ENCODE data around the gene ZNF565.

DNA sequence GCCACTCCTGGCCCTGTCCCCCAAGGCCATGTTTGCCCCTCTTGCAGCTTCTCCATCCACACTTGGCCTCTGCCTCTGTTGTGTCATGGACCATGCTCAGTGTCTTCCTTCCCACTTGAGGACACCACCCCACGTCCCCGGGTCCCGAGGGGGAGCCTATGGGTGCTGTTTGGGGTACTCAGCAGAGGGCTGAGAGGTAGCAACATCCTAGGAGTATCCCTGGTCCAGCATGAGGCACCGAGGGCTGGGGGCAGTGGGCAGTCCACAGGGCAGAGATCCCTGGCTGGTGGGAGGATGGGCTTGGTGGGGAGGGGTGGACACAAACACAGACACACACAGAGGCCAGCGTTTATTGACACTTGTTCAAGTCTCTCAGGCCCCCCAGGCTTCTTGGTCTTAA is 63.9 kb downstream of the ZNF565 start:
- no peak for TF ChIP-seq MAX (IDR thresholded peaks at IDR 0.05; ENCODE audit: low read depth)
- TF ChIP-seq EZH2phosphoT487 (IDR thresholded peaks at IDR 0.05; ENCODE audit: borderline replicate concordance, low read depth): no peak
- TF ChIP-seq CTCF (IDR thresholded peaks at IDR 0.05): no peak
- no peak for TF ChIP-seq EP300 (IDR thresholded peaks at IDR 0.05; ENCODE audit: borderline replicate concordance in 1 of 2, low read depth in 1 of 2, low read length in 1 of 2)
- no peak for TF ChIP-seq GABPA (IDR thresholded peaks at IDR 0.05; ENCODE audit: low read depth)
- no peak for TF ChIP-seq TEAD4 (IDR thresholded peaks at IDR 0.05; ENCODE audit: borderline replicate concordance, insufficient read depth)
- no peak for TF ChIP-seq CHD2 (IDR thresholded peaks at IDR 0.05; ENCODE audit: low read length, partially characterized antibody)
- no peak for TF ChIP-seq YY1 (IDR thresholded peaks at IDR 0.05; ENCODE audit: low read depth)
- TF ChIP-seq POLR2AphosphoS5 (IDR thresholded peaks at IDR 0.05; ENCODE audit: low read depth, low read length): no peak
- TF ChIP-seq, protein P1, sequence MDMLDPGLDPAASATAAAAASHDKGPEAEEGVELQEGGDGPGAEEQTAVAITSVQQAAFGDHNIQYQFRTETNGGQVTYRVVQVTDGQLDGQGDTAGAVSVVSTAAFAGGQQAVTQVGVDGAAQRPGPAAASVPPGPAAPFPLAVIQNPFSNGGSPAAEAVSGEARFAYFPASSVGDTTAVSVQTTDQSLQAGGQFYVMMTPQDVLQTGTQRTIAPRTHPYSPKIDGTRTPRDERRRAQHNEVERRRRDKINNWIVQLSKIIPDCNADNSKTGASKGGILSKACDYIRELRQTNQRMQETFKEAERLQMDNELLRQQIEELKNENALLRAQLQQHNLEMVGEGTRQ (IDR thresholded peaks at IDR 0.05; ENCODE audit: borderline replicate concordance, low read depth, low read length): no peak
- TF ChIP-seq NRF1 (IDR thresholded peaks at IDR 0.05; ENCODE audit: low read depth, low read length): no peak
- TF ChIP-seq RFX5 (IDR thresholded peaks at IDR 0.05; ENCODE audit: low read length): no peak
- no peak for TF ChIP-seq RAD21 (IDR thresholded peaks at IDR 0.05; ENCODE audit: low read length)
- no peak for TF ChIP-seq REST (IDR thresholded peaks at IDR 0.05; ENCODE audit: low read depth, low read length)
